Gastrocnemius medialis (tissue), 4 donors: ENCODE data around the gene CHCHD3. TPM values are rescaled to one million over a fixed set of nuclear protein-coding genes. Genes with fewer than 3 reads are reported as not detected.

Experiments used
- ATAC-seq, 2 donors: fragments of 150-250 bp; one replicate each; pipeline ENCODE4 v1.9.1; 2016
- DNase-seq, 2 donors: peaks; one replicate each; pipeline ENCODE4 v3.0.0-alpha.2; 2019
- H3K27ac ChIP-seq, 4 donors: fragments of 200-600 bp; sonication (generic); 1 replicate in 1 of 4; 2 replicates in 3 of 4; pipeline ENCODE4 v1.5.1; 2016 to 2018; ENCODE audit warnings: mild to moderate bottlenecking in 2 of 4, moderate library complexity in 1 of 4
- H3K27me3 ChIP-seq, 3 donors: fragments of 200-600 bp; sonication (generic) in 2 of 3; 1 replicate in 1 of 3; 2 replicates in 2 of 3; pipeline versions ENCODE4 v1.5.1 to v1.6.0; 2016 to 2019; ENCODE audit warnings: mild to moderate bottlenecking in 1 of 3, moderate library complexity in 1 of 3
- H3K36me3 ChIP-seq, 2 donors: fragments of 200-600 bp; sonication (generic) in 1 of 2; one replicate each; pipeline ENCODE4 v1.5.1; 2017 to 2018
- H3K4me1 ChIP-seq, 2 donors: fragments of 200-600 bp; sonication (generic) in 1 of 2; one replicate each; pipeline ENCODE4 v1.5.1; 2016 to 2017; ENCODE audit warnings: mild to moderate bottlenecking in 2 of 2
- H3K4me3 ChIP-seq, 4 donors: fragments of 200-600 bp; sonication (generic) in 3 of 4; 1 replicate in 1 of 4; 2 replicates in 3 of 4; pipeline ENCODE4 v1.5.1; 2016 to 2019; ENCODE audit warnings: mild to moderate bottlenecking in 2 of 4
- H3K9me3 ChIP-seq, 3 donors: fragments of 200-600 bp; sonication (generic) in 2 of 3; 1 replicate in 1 of 3; 2 replicates in 2 of 3; pipeline ENCODE4 v1.5.1; 2016 to 2019
- CTCF ChIP-seq, 5 experiments: fragments of 450-650 bp in 3 of 5; fragments of 200-600 bp in 2 of 5; sonication (generic) in 2 of 5; IDR thresholded peaks in 4 of 5; conservative IDR thresholded peaks in 1 of 5; 1 replicate in 4 of 5; 2 replicates in 1 of 5; pipeline ENCODE4 v1.5.1; 2016 to 2019; ENCODE audit warnings: antibody characterized with exemption in 5 of 5, mild to moderate bottlenecking in 3 of 5, moderate library complexity in 3 of 5
- POLR2A ChIP-seq, 2 donors: fragments of 450-650 bp; IDR thresholded peaks; one replicate each; pipeline ENCODE4 v1.6.1; 2017; ENCODE audit warnings: antibody characterized with exemption in 2 of 2, mild to moderate bottlenecking in 2 of 2, moderate library complexity in 2 of 2
- in situ Hi-C, 4 donors: fragments of 200-750 bp; cut with MboI; loops; one replicate each; pipeline versions ENCODE4 v1.15.0 to v1.8.0; 2017; ENCODE audit warnings: low sequenced_read_pairs in 4 of 4
- intact Hi-C: fragments of 100-400 bp; cut with DNase I; formaldehyde crosslinking; loops from one replicate; pipeline ENCODE4 v1.15.1; 2023; ENCODE audit warnings: low total_unique reads
- total RNA-seq, 4 donors: library from RNA; depleted of rRNA; stranded (reverse); fragments of >200 nt; gene quantifications; one replicate each; pipeline versions ENCODE4 v1.1.0 to v1.2.3, GENCODE V29; 2016

Gene CHCHD3
- total RNA-seq, 4 donors from 2014 or later, result 110 to 177 (median 131) TPM

- intact Hi-C loops (no loop called here), in situ Hi-C loops (no loop called here)
- Histone ChIP-seq H3K27me3 (no peaks in the 10 kb centered on the region), H3K27ac (no peak overlapping the region), H3K36me3 (no peaks in the 10 kb centered on the region), H3K9me3 (peaks cover 0 to 2% (median 0%) of the 10 kb centered on the region in 3 donors), H3K4me3 (no peak overlapping the region), H3K4me1 (peaks cover 4 to 6% of the 10 kb centered on the region in 2 donors)
- DNase-seq (no peak), ATAC-seq (no peak)
- no peak for TF ChIP-seq POLR2A (IDR thresholded peaks at IDR 0.05)
- TF ChIP-seq CTCF (IDR thresholded peaks at IDR 0.05 in 4 of 5, conservative IDR thresholded peaks at IDR 0.05 in 1 of 5), result no peak
Observed at GRCh38 chr7:132738254-132738653, 343.6 kb downstream of the CHCHD3 start.

- in situ Hi-C loops (no loop called here), intact Hi-C loops (no loop called here)
- no peak for DNase-seq
- Histone ChIP-seq H3K27me3 (no peaks in the 10 kb centered on the region), H3K36me3 (no peaks in the 10 kb centered on the region), H3K4me3 (no peak overlapping the region), H3K4me1 (peaks cover 0 to 4% of the 10 kb centered on the region in 2 donors), H3K27ac (no peak overlapping the region), H3K9me3 (no peaks in the 10 kb centered on the region)
- no peak for ATAC-seq
- TF ChIP-seq CTCF (IDR thresholded peaks at IDR 0.05 in 4 of 5, conservative IDR thresholded peaks at IDR 0.05 in 1 of 5) (no peak), POLR2A (IDR thresholded peaks at IDR 0.05) (no peak)
Observed at GRCh38 chr7:132735476-132735875, 346.4 kb downstream of the CHCHD3 start.

Other genes with a start within 250 kb of the CHCHD3 start
- 10 to 100 TPM; 36.9 to 78.0 (median 52.2) TPM for gene EXOC4, start 171.0 kb upstream of the CHCHD3 start, total RNA-seq